HG03378 (cell line): ENCODE results near the gene MAPK8IP3.

Experiments used
- ATAC-seq: cut with Tn5 transposase; IDR thresholded peaks from one replicate; pipeline ENCODE4 v1.9.1; 2021; ENCODE audit warnings: mild to moderate bottlenecking, moderate library complexity; ENCODE audit not compliant: unreplicated experiment

MAPK8IP3 gene, protein sequence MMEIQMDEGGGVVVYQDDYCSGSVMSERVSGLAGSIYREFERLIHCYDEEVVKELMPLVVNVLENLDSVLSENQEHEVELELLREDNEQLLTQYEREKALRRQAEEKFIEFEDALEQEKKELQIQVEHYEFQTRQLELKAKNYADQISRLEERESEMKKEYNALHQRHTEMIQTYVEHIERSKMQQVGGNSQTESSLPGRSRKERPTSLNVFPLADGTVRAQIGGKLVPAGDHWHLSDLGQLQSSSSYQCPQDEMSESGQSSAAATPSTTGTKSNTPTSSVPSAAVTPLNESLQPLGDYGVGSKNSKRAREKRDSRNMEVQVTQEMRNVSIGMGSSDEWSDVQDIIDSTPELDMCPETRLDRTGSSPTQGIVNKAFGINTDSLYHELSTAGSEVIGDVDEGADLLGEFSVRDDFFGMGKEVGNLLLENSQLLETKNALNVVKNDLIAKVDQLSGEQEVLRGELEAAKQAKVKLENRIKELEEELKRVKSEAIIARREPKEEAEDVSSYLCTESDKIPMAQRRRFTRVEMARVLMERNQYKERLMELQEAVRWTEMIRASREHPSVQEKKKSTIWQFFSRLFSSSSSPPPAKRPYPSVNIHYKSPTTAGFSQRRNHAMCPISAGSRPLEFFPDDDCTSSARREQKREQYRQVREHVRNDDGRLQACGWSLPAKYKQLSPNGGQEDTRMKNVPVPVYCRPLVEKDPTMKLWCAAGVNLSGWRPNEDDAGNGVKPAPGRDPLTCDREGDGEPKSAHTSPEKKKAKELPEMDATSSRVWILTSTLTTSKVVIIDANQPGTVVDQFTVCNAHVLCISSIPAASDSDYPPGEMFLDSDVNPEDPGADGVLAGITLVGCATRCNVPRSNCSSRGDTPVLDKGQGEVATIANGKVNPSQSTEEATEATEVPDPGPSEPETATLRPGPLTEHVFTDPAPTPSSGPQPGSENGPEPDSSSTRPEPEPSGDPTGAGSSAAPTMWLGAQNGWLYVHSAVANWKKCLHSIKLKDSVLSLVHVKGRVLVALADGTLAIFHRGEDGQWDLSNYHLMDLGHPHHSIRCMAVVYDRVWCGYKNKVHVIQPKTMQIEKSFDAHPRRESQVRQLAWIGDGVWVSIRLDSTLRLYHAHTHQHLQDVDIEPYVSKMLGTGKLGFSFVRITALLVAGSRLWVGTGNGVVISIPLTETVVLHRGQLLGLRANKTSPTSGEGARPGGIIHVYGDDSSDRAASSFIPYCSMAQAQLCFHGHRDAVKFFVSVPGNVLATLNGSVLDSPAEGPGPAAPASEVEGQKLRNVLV (N-terminal part only)

DNA sequence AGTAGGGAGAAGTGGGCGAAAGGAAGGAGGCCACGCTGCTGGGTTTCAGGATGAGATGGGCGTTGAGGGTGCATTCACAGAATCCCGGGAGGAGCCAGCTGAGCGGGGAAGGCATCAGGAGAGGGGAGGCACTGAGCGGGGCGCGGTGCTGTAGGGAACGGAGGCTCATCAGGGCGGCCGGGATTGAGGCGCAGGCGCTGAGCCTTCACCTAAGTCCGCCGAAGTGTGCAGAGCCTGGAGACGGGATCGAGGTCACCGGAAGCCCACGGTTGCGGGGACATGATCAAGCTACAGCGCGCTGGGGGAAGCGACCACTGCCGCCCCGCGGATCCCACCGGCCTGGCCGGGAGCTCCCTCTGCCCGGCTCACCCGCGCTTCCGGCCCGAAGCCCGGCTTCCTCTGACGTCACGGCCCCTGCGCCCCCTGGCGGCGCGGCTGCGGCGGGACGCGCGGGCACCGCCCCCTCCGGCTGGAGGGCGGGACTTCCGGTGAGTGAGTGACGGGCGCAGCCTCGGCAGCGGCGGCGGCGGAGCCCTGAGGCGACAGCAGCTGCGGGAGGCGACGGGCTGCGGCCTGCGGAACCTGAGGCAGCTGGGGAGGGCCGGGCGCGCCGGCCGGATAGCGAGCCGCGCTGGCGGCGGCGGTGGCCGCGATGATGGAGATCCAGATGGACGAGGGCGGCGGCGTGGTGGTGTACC lies at the start of gene MAPK8IP3:
Gene MAPK8IP3 (plus strand): TSS at position 508 of the 698 bp plus-strand sequence. CDS start 145 bp downstream, at position 653.
- peak; percentile 58 for ATAC-seq

DNA sequence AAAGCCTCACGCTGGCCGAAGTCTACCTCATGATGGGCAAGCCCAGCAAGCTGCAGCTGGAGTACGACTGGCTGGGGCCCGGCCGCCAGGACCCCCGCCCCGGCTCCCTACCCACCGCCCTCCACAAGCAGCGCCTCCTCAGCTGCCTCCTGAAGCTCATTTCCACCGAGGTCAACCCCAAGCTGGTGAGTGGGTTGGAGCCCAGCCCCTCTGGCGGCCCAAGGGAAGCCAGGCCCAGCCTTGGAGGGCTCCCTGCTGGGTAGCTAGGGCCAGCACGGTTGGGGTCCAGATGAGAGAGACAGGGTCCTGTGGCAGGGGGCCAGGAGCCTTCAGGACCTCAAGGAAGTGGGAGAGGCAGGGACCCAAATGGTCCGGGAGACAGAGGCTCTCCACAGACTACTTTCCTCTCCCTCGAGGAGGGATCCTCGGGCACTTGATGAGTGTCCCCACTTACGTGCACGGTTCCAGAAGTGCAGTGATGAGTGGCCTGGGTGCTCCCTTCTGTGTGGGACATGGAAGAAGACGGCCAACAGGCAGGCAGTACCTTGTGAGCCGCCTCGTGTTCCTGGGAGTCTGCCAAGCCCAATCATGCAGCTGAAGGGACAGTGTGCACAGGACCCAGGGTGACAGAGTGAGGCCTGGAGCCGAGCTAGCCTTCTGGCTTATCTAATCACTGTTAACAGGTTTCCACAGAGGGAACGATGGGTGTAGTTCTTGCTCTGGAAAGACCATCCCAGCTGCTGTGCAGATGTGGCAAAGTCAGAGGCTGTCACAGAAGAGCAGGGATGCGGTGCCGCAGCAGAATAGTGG lies 49.0 kb upstream of the MAPK8IP3 start:
- no peak for ATAC-seq

DNA sequence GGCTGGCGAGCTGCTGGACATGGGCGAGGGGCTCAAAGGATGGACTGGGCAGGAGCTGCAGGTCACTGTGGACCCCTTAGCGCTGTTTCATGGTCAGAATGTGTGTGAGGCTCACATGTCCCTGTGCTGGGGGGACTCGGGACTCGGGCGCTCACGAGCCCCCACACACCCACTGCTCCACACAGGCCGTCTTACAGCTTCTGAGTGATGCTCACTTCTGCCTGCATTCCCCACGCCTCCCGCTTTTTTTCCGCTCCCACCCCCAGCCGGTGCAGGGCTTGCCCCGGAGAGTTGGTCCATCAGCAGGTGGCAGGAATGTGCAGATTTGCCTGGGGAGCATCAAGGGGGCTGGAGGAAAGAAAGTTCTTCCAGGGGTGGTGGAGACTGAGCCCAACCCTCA lies 48.2 kb upstream of the MAPK8IP3 start:
- no peak for ATAC-seq

DNA sequence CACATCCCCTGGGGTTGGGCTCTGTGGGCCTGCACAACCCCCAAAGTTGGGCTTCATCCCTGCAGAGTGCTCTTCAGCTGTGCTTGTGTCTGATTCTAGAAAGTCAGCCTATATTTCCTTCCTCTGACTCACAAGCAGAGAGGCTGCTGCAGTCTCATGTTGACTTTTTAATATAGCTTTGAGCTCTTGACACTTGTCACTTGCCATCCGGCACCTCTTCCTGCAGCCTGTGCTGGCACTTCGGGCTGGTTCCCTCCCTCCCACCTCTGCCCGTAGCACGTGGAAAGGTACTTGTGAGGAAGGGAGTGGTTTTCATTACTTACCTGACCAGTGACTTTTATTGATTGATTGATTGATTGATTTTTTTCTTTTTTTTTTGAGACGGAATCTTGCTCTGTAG lies 47.0 kb upstream of the MAPK8IP3 start:
- ATAC-seq, result no peak

DNA sequence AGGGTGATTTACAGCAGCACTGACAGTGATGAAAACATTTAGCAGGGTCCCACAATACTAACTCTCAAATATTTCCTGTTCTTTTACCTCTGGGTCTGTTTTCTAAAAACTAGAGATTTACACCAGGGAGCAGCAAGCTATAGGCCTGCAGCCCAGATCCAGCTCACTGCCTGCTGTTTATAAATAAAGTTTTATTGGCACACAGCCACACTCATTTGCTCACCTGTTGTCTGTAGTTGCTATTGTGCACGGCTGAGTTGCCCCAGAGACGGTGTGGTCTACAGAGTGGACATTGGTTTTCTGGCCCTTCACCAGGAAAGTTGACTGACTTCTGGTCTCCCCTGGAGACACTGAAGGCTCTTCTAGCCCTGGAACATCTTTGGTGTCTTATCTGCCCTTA lies 44.2 kb upstream of the MAPK8IP3 start:
- no peak for ATAC-seq

DNA sequence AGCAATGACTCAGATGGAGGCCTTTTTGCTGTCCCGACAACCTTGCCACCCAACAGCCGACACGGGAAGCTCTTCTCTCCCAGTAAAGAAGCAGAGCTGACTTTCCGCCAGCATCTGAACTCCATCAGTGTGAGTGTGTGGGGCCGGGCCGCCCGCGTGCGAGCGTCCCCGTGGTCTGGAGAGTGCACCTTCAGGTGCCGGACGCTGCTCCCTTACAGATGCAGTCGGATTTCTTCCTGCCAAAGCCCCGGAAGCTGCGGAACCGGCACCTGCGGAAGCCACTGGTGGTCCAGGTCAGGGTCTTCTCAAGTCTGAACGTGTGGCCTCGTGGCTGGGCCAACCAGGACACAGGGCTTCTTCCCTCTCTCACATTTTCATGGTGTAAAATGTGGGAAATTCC lies 43.5 kb upstream of the MAPK8IP3 start:
- ATAC-seq, result no peak

DNA sequence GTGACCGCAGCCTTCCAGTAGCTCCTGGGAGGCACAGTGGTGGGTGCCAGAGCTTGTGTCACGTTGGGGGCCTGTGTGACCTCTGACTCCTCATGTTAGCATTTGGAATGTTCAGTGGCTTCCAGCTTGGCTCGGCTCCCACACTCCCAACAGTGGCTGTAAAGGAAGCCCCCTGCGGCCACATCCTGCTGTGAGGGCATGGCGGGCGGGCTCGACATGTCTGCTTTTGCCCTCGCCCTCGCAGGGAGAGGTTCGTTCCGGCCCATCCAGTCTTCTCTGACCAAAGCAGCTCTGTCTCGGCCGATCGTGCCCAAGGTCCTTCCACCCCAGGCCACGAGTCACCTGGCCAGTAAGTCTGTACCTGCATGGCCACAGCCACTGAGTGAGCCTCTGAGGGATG lies 40.2 kb upstream of the MAPK8IP3 start:
- no peak for ATAC-seq

DNA sequence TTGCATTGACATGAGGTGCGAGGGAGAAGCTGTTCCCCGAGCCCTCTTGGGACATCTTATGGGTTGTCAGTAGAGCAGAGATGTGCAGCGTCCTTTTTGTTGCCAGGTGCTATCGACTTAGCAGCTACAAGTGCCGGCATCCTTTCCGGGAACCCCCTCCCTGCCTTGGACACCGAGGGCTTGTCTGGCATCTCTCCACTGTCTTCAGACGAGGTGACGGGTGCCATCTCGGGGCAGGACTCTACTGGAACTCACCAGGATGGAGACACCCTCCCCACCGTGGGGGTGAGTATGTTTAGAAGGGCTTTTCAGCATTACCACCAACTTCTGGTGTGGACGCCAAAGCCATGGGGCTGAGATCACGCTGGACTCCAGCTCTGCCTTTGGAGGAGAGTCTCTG lies 39.7 kb upstream of the MAPK8IP3 start:
- ATAC-seq, result no peak

DNA sequence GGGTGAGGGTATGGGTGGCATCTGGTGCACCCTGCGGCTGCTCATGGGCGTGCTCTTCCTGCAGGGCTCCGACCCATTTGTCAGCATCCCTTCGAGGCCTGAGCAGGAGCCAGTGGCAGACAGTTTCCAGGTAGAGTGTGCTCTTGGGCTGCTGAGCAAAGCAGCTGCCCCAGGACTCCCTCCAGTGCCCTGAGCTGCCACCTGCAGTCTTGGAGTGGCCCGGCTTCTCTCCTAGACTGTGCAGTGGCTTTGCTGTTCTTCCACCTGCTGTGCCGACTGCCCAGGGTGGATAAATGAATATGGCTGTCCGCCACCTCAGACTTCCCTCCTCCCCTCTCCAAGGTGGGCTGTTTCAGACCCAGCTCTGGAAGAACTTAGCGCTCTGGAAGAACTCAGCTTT lies 38.7 kb upstream of the MAPK8IP3 start:
- no peak for ATAC-seq

DNA sequence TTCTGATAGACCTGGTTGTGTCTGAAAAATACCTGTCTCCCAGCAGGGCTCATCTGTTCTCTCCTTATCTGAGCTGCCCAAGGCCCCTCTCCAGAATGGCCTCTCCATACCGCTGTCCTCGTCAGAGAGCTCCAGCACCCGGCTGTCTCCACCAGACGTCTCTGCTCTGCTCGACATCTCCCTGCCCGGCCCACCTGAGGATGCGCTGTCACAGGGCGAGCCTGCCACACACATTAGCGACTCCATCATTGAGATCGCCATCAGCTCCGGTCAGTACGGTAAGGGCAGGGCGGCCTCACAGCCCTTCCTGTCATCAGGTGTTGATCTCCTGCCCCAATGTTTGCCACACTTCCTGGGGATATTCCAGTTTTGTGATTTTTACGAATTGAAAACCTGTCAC lies 38.1 kb upstream of the MAPK8IP3 start:
- no peak for ATAC-seq

DNA sequence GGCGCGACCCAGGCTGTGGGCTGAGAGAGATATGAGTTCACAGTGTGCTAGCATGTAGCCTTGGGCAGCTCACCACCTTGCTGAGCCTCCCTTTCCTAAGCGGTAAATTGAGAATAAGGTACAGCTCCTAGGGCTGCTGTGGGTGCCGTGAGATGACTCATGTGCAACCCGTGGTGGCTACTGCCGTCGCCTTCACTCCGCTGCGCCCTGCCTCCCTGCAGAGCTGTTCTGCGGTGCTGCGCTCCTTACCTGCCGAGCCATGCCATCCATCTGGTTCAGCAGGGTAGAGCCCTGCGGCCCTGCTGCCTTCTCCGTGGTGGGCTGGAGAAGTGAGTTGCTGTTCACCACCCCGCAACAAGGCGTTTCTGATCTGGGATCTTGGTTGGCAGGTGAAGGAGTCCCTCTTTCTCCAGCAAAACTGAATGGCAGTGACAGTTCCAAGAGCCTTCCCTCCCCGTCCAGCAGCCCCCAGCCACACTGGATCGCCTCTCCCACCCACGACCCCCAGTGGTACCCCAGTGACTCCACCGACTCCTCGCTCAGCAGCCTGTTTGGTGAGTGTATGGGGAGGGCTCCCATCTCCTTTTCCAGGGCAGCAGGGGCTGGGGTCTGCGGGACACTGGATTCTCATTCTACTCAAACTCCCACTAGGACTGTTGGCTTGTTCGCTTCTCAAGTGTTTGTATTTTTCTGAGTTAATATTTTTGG lies 37.2 kb upstream of the MAPK8IP3 start:
- ATAC-seq, result no peak

DNA sequence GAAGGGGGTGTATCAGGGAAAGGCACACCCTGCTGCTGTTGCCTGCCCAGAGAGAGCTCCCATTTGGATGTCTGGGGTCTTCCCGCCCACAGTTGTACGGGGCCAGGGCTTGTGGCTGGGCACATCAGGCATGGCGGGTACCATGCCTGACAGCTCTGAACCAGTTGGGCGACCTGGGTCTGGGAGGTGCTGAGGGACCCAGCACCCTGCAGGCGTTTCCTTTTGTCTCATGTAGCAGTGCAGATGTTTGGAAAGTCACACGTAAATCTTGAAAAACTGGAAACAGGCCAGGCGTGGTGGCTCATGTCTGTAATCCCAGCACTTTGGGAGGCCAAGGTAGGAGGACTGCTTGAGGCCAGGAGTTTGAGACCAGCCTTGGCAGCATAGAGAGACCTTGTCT lies 36.3 kb upstream of the MAPK8IP3 start:
- no peak for ATAC-seq

DNA sequence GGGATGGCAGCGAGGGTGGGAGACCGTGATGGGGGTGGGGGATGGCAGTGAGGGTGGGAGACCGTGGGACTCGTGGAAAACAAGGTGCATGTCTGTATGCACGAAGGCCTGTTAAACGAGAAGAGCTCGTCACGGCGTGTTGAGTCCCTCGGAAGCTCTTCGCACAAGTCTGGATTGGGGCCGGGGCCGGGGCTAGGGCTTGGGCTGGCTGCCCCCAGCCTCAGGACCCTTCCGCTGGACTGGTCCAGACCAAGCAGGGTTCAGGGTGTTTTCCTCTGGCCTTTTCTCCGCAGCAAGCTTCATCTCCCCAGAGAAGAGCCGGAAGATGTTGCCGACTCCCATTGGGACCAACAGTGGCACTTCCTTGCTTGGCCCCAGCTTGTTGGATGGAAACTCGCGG lies 35.6 kb upstream of the MAPK8IP3 start:
- no peak for ATAC-seq

DNA sequence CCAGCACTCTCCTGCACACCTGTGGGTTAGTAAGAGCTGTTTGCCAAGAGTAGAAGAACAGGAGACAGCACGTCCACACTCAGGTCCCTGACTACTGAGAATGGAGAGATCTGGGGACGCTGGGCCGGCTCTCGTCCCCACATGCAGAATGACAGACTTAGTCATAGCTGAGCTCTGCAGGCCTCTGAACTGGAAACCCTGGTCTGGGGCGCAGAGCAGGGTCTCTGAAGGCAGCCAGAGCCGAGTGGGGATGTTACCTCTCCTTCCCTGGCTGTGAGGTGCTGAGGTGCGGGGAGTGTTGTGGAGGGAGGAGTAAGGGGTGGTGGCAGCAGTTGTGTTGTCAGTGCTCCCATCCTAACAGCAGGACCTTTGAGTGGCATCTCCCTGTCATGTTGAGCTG lies 35.1 kb upstream of the MAPK8IP3 start:
- no peak for ATAC-seq

DNA sequence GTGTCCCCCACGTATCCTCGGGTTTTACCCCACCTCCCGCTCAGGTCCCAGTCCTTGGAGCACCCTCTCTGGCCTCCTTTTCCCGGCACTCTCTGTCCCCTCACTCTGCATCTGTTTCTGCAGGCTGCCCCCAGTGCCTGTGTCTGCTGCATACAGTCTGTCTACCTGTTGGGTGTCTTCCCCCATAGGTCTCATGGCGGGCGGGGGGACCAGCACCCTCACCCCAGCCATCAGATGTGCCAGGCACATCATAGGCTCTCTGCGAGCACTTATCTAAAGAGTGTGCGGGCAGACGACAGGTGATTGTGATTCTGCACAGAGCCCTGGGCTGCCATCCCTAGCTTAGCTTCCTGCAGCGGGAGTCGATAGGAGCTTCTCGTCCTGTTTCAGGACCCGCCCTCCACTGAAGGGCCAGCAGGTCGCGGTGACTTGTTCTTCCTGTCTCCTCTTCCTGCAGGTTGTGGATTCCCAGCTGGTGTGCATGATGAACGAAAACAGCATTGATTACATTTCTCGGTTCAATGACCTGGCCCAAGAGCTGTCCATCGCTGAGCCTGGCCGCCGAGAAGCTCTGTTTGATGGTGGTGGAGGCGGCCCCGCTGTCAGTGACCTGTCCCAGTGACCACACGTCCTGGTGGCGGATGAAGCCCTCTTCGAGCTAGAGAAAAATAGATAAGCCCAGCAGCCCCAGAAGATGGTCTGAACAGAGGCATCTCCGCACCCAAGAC lies 32.4 kb upstream of the MAPK8IP3 start:
- ATAC-seq, result no peak

DNA sequence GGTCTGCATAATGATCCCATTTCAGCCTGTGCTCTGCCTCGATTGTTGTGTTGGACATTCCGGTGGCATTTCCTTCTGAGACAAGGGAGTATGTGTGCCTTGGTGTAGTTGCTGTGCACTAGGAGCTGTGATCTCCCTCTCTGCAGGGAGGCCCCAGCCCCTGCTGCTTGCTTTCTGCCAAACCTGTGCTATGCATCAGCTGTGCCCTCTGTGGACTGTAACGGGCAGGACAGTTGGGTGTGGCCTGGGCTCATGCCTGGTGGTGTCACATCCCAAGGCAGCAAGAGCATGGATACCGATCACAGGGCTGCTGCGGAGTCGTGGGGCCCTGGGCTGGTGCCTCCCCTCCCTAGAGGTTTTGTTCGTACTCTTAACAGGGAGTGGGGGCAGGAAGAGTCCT lies 31.7 kb upstream of the MAPK8IP3 start:
- no peak for ATAC-seq

DNA sequence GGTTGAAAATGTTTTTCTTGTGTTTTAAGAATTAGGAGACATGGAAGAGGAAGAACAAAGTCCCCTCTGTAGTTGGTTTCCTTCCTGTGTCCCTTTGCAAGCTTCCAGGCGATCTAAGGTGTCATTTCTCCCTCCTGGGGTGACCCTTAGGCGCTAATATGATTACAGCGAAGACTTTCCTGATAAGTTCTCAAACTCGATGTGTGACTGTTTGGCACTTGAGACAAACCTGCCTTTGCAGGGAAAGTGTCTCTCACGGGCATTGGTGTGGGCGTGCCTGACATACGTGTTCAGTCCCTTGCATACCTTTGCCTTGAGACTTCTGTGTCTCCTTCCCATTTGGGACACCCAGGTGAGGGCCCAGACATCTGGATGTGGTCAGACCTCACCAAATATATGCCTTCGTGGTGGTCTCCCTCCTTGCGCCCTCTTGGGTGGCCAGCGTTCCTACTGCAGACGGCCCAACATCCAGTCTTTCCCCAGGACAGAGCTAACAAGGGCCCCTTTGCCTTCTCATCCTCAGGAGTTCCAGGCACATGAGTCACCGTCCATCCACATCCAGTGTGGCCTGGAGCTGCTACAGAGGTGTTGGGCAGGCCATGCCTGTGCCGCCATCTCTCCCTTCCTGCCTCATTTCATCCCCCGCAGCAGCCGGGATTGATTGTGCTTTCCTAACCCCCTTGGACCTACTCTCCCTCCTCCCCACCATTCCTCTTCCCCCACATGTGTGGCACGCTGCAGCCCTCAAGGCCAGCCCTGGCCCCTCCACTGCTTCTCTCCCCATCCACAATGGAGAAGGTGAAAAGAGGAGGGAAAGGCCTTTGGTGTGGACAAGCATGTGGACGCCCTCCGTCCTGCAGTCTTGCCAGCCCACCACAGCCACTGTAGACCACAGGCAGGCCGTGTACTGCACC lies 31.0 kb upstream of the MAPK8IP3 start:
- no peak for ATAC-seq
